Neural cell (in vitro differentiated cells): ENCODE data around the gene SKOR2.

ENCODE experiments used
- CTCF ChIP-seq: fragments of 450-650 bp; IDR thresholded peaks from 2 replicates; pipeline ENCODE4 v1.5.1; 2014; ENCODE audit warnings: antibody characterized with exemption, mild to moderate bottlenecking, moderate library complexity; ENCODE audit not compliant: poor library complexity, severe bottlenecking
- EZH2 ChIP-seq: fragments of 200-600, 300-800 bp; shearing (Covaris generic), sonication (generic); IDR thresholded peaks from 2 replicates; pipeline ENCODE4 v1.6.1; 2014; ENCODE audit warnings: antibody characterized with exemption, low read length, borderline replicate concordance, mild to moderate bottlenecking; ENCODE audit not compliant: insufficient read depth, poor library complexity, severe bottlenecking
- TAF1 ChIP-seq: IDR thresholded peaks from 2 replicates; pipeline ENCODE4 v1.6.1; 2012; ENCODE audit warnings: low read depth

- TF ChIP-seq TAF1, result no peak
- TF ChIP-seq CTCF, result peak; percentile 33
- peak; percentile 77 for TF ChIP-seq EZH2
Observed at GRCh38 chr18:47260120-47260923, 8.9 kb upstream of the SKOR2 start.
